ENCODE measurements around the gene PAQR4. TPM values are rescaled to one million over a fixed set of nuclear protein-coding genes. Genes with fewer than 3 reads are reported as not detected.

The PAQR4 gene
- total RNA-seq, 1 donor from 2014 or later = 11.8 TPM

- no peak for DNase-seq (ENCODE audit: low spot score)
- no peak overlapping the region for H3K27ac Mint-ChIP-seq (ENCODE audit: unreplicated experiment)
- TF ChIP-seq CTCF (IDR thresholded peaks at IDR 0.05; ENCODE audit: unreplicated experiment) = no peak
- peaks cover 7% of the 10 kb centered on the region for H3K27me3 Mint-ChIP-seq (ENCODE audit: unreplicated experiment)
- no peaks in the 10 kb centered on the region for H3K9me3 Mint-ChIP-seq (ENCODE audit: unreplicated experiment)
- no peak overlapping the region for H3K4me3 Mint-ChIP-seq (ENCODE audit: unreplicated experiment)
- H3K4me1 Mint-ChIP-seq (ENCODE audit: unreplicated experiment) = peaks cover 12% of the 10 kb centered on the region
- H3K36me3 Mint-ChIP-seq (ENCODE audit: low read depth, unreplicated experiment) = no peaks in the 10 kb centered on the region
Measured at GRCh38 chr16:2985893-2986355, 16.8 kb downstream of the PAQR4 start.

- TF ChIP-seq CTCF (IDR thresholded peaks at IDR 0.05; ENCODE audit: unreplicated experiment) = no peak
- H3K36me3 Mint-ChIP-seq (ENCODE audit: low read depth, unreplicated experiment) = no peaks in the 10 kb centered on the region
- peaks cover 4% of the 10 kb centered on the region for H3K27me3 Mint-ChIP-seq (ENCODE audit: unreplicated experiment)
- peaks cover 4% of the 10 kb centered on the region for H3K4me1 Mint-ChIP-seq (ENCODE audit: unreplicated experiment)
- no peaks in the 10 kb centered on the region for H3K9me3 Mint-ChIP-seq (ENCODE audit: unreplicated experiment)
- no peak for DNase-seq (ENCODE audit: low spot score)
- H3K27ac Mint-ChIP-seq (ENCODE audit: unreplicated experiment) = no peak overlapping the region
- no peak overlapping the region for H3K4me3 Mint-ChIP-seq (ENCODE audit: unreplicated experiment)
Measured at GRCh38 chr16:2986623-2987188, 17.6 kb downstream of the PAQR4 start.

GRCh38 chr16:2987286-2987685 is 18.1 kb downstream of the PAQR4 start:
- H3K36me3 Mint-ChIP-seq (ENCODE audit: low read depth, unreplicated experiment) = no peaks in the 10 kb centered on the region
- H3K4me1 Mint-ChIP-seq (ENCODE audit: unreplicated experiment) = no peaks in the 10 kb centered on the region
- H3K27me3 Mint-ChIP-seq (ENCODE audit: unreplicated experiment) = peaks cover 2% of the 10 kb centered on the region
- TF ChIP-seq CTCF (IDR thresholded peaks at IDR 0.05; ENCODE audit: unreplicated experiment) = no peak
- H3K9me3 Mint-ChIP-seq (ENCODE audit: unreplicated experiment) = no peaks in the 10 kb centered on the region
- H3K4me3 Mint-ChIP-seq (ENCODE audit: unreplicated experiment) = no peak overlapping the region
- no peak for DNase-seq (ENCODE audit: low spot score)
- H3K27ac Mint-ChIP-seq (ENCODE audit: unreplicated experiment) = no peak overlapping the region

GRCh38 chr16:2987833-2988232 is 18.7 kb downstream of the PAQR4 start:
- no peak overlapping the region for H3K27ac Mint-ChIP-seq (ENCODE audit: unreplicated experiment)
- H3K27me3 Mint-ChIP-seq (ENCODE audit: unreplicated experiment) = no peaks in the 10 kb centered on the region
- TF ChIP-seq CTCF (IDR thresholded peaks at IDR 0.05; ENCODE audit: unreplicated experiment) = no peak
- no peak overlapping the region for H3K4me3 Mint-ChIP-seq (ENCODE audit: unreplicated experiment)
- no peaks in the 10 kb centered on the region for H3K36me3 Mint-ChIP-seq (ENCODE audit: low read depth, unreplicated experiment)
- no peaks in the 10 kb centered on the region for H3K9me3 Mint-ChIP-seq (ENCODE audit: unreplicated experiment)
- H3K4me1 Mint-ChIP-seq (ENCODE audit: unreplicated experiment) = no peaks in the 10 kb centered on the region
- no peak for DNase-seq (ENCODE audit: low spot score)

- DNase-seq (ENCODE audit: low spot score) = no peak
- Mint-ChIP-seq H3K27ac (ENCODE audit: unreplicated experiment) (no peak overlapping the region), H3K4me1 (ENCODE audit: unreplicated experiment) (no peaks in the 10 kb centered on the region), H3K36me3 (ENCODE audit: low read depth, unreplicated experiment) (no peaks in the 10 kb centered on the region), H3K27me3 (ENCODE audit: unreplicated experiment) (peaks cover 2% of the 10 kb centered on the region), H3K9me3 (ENCODE audit: unreplicated experiment) (no peaks in the 10 kb centered on the region), H3K4me3 (ENCODE audit: unreplicated experiment) (no peak overlapping the region)
- no peak for TF ChIP-seq CTCF (IDR thresholded peaks at IDR 0.05; ENCODE audit: unreplicated experiment)
Measured at GRCh38 chr16:2988590-2989099, 19.5 kb downstream of the PAQR4 start.
